ENCODE results near the gene AFF1.

DNA sequence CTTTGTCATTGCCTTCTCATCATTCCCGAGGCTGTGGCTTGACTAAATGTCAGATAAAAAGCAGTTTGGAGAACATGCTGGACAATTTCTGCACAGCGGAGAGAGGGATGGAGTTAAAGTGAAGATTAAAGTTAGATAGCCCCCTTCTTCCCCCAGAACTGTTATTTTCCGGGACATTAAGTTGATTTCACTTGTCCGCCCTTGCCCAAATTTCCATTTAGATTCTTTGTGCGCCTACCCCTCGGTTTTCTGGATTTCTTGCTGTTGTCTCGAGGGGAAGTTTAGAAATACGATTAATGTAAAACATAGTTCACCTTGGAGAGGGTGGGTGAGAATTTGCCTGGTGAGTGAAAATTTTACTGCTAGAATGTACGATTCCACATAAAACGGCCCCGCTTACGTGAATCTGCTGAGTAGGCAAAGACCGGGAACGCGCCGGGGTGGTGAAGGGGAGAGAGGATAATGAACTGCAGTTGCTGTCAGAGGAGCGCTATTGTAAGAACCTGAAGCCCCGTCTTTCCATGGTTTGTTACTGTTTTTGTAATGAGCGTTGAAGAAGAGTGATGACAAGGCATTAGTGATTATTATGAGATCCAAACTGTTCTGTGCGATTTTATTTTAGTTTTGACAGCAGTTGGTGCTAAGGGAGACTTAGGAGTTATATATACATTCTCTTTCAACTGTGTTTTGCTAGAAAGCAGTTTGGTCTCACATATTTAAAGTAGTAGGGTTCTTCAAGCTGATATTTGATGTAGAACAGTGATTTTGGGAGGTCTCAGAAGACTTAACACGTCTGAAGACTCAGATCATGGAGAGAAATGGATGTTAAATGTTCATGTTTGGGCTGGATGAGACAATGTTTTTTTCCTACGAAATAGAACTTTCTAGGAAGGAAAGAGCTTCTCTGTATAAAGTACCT, 73.0 kb downstream of the AFF1 start:
- no peak for TF ChIP-seq POLR2A (IDR thresholded peaks at IDR 0.05; ENCODE audit: low read length)
- no peak for TF ChIP-seq GATA1 (IDR thresholded peaks at IDR 0.05; ENCODE audit: low read depth, low read length)

All from erythroblast (primary cell).